Measurements from ENCODE around the gene GTF2F2.

GRCh38 chr13:45280751-45281634 is 160.7 kb downstream of the GTF2F2 start:
- TF ChIP-seq CTCF (IDR thresholded peaks at IDR 0.05) (peak; percentile 63 to 87 (median 78)), POLR2A (IDR thresholded peaks at IDR 0.05) (no peak)
